Retinal pigment epithelial cell (primary cell): ENCODE results near the gene KRT78.

Source experiments
- DNase-seq: peaks from one replicate; pipeline ENCODE4 v3.0.0-alpha.2; 2010; ENCODE audit warnings: low read depth
- H3K4me3 ChIP-seq: 2 replicates; pipeline ENCODE4 v1.5.1; 2011; ENCODE audit warnings: mild to moderate bottlenecking, low read length, control low read depth, moderate library complexity
- CTCF ChIP-seq: conservative IDR thresholded peaks from 2 replicates; pipeline ENCODE4 v1.5.1; 2011; ENCODE audit warnings: low read depth, low read length, control low read depth, inconsistent platforms

Gene KRT78

DNA sequence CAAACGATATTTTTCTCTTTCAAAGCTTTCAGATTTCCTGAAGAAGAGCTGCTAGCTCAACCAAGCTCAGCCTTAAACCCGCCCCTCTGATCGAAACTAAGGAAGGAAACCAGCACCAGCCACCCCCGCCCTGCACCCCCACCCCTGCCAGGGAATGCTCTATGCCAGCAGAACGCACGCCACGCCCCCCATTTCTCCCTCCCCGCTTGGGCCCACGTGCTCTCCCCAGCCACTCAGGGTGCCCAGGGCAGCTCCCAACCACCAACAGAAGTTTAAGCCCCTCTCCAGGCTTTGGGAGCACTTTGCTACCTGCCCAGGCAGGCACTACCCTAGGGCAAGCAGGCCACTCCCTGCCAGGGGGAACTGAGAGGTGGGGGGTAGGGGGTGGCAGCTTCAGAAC, 18.8 kb upstream of the KRT78 start:
- DNase-seq: no peak
- no peak overlapping the region for H3K4me3 ChIP-seq
- TF ChIP-seq CTCF: no peak

- no peak overlapping the region for H3K4me3 ChIP-seq
- TF ChIP-seq CTCF: no peak
- DNase-seq: no peak
Measured at GRCh38 chr12:52867152-52867551, 18.4 kb upstream of the KRT78 start.

GRCh38 chr12:52865090-52865944, 16.5 kb upstream of the KRT78 start:
- H3K4me3 ChIP-seq: no peak overlapping the region
- no peak for DNase-seq
- peak; percentile 94 for TF ChIP-seq CTCF

GRCh38 chr12:52862023-52862422, 13.2 kb upstream of the KRT78 start:
- no peak for TF ChIP-seq CTCF
- DNase-seq: no peak
- no peak overlapping the region for H3K4me3 ChIP-seq

- no peak overlapping the region for H3K4me3 ChIP-seq
- TF ChIP-seq CTCF: no peak
- no peak for DNase-seq
Measured at GRCh38 chr12:52861511-52861910, 12.7 kb upstream of the KRT78 start.

DNA sequence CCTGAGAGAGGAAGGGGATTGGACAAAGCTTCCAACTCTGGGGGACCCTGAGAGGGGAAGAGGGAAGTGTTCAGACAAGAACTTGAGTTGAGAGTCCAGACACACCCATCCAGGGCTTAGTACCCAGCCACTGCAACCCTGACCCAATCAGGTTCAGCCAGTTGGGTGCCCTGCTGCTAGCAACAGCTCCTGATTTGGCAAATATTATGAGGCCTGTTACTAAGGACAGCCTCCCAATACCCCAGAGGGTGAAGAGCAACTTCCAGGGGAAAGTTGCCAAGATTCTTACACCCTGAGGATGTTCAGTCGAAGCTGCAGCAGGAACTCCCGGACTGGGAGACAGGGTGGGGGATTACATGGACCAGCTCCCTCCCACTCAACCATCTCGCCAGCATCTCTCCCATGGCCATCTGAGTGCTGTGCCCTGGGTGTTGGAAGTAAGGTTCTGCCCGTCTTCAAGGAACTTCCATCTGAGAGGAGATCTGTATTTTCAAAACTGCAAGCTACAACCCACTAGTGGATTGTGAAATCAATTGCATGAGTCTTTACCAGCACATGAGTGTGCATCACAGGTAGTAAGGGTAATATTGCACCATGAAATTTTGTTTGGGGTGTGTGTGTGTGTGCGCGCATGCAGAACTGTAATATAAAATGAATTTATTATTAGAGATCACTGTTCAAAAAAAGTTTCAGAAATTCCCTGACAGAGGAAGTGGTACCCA, 11.5 kb upstream of the KRT78 start:
- no peak for TF ChIP-seq CTCF
- no peak overlapping the region for H3K4me3 ChIP-seq
- no peak for DNase-seq
